ENCODE data around the gene TMEM63B. TPM values are rescaled to one million over a fixed set of nuclear protein-coding genes. Genes with fewer than 3 reads are reported as not detected.

The TMEM63B gene
- total RNA-seq, 4 donors from 2014 or later: 73.4 to 91.2 (median 87.7) TPM

DNA sequence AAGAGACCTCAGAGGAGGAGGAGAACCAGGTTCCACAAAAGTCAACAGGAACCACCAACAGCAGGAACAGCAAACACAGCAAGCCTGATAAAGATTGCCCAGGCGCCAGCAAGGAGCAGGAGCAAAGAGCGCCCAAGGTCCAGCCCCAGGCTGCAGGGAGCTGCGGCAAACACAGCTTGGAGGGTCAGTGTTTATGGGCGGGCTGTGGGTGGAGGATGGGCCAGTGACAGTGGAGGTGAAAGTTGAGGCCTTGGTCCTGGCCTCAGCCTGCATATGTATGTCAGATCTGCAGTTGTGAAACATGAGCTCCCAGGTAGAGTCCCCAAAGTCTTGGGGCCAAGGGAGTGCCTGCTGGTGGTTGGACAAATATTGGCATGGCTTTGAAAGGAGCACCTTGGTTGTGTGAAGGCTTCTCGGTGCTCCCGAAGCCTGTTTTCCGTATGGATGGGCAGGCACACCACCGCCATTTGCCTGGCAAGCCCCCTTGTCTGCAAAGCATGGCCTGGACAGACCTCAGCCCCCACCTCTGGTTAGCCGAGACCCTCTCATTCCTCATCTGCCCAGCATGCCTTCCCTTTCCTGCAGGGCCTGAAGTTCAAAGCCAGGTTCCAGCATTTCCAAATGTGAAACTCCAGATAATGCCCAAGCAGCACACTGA is 29.3 kb downstream of the TMEM63B start:
- TF ChIP-seq POLR2A (IDR thresholded peaks at IDR 0.05): no peak
- no peak for TF ChIP-seq CTCF (IDR thresholded peaks at IDR 0.05)
- WGBS, 2 donors: 89 to 90% methylated on average over 9 of the region's 9 CpGs
- H3K4me3 ChIP-seq (ENCODE audit: low read depth, poor library complexity, severe bottlenecking): no peak overlapping the region
- DNase-seq (ENCODE audit: low spot score in 2 of 2): no peak
- intact Hi-C loops (cut with DNase I; ENCODE audit: low total_unique reads): no loop called here

DNA sequence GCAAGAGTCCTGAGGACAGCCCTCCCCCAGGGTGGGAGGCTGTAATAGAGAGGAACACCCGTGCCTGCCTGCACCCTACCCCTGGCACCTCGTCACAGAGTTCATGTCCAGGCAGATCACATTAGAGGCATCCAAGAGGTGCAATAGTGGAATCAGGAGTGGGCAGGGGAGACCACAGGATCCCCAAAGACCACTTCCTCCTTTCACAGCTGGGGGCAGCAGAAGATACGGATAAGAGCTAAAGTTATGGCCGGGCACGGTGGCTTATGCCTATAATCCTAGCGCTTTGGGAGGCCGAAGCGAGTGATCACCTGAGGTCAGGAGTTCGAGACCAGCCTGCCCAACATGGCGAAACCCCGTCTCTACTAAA is 29.8 kb downstream of the TMEM63B start:
- no peak overlapping the region for H3K4me3 ChIP-seq (ENCODE audit: low read depth, poor library complexity, severe bottlenecking)
- WGBS, 2 donors: 79 to 81% methylated on average over 11 of the region's 11 CpGs
- intact Hi-C loops (cut with DNase I; ENCODE audit: low total_unique reads): no loop called here
- TF ChIP-seq POLR2A (IDR thresholded peaks at IDR 0.05): no peak
- TF ChIP-seq CTCF (IDR thresholded peaks at IDR 0.05): no peak
- no peak for DNase-seq (ENCODE audit: low spot score in 2 of 2)

GRCh38 chr6:44158770-44159228 is 31.4 kb downstream of the TMEM63B start, which contains the start of gene CAPN11:
TSS of gene CAPN11 (plus strand) at chr6:44158820. CDS start at chr6:44158849, 29 bp downstream.
- no peak for DNase-seq (ENCODE audit: low spot score in 2 of 2)
- 91 to 100% methylated on average over 5 of the region's 5 CpGs for WGBS, 2 donors
- H3K4me3 ChIP-seq (ENCODE audit: low read depth, poor library complexity, severe bottlenecking): no peak within 1 kb of the TSS
- intact Hi-C loops (cut with DNase I; ENCODE audit: low total_unique reads): no loop called here
- TF ChIP-seq CTCF (IDR thresholded peaks at IDR 0.05): no peak
- no peak for TF ChIP-seq POLR2A (IDR thresholded peaks at IDR 0.05)

GRCh38 chr6:44161997-44162338 is 34.6 kb downstream of the TMEM63B start:
- DNase-seq (ENCODE audit: low spot score in 2 of 2): no peak
- TF ChIP-seq CTCF (IDR thresholded peaks at IDR 0.05) (no peak), POLR2A (IDR thresholded peaks at IDR 0.05) (no peak)
- H3K4me3 ChIP-seq (ENCODE audit: low read depth, poor library complexity, severe bottlenecking): no peak overlapping the region
- WGBS, 2 donors: 57 to 60% methylated on average over 8 of the region's 8 CpGs
- intact Hi-C loops (cut with DNase I; ENCODE audit: low total_unique reads): no loop called here

DNA sequence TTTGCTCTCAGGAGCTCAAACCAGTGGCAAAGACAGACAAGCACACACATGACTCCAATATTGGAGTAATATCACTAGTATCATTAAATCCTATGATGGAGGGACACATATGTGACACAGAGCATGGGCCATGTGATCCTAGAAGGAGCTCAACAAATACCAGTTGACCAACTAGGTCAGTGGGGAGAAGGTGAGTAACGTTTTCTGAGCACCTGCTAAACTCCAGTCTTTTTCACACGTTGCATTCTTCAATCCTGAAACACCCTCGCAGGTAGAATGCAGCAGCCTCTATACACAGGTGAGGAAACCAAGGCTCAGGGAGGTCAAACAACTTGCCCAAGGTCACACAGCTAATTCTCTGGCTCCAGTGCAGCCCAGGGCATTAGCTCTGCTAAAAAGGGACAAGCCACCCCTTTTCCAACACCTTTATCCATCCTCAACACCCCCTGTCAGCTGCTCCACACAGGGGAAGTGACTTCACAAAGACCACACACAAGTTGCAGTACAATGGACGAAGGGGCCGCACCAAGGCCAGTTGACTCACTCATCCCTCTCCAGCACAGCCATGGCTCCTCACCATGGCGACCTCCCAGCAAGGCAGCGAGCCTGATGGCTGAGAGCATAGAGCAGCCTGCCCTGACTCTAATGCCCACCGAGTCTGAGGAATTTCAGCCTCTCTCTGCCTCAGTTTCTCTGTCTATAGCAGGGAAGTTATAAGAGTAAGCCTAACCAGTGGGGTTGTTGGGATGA is 35.7 kb downstream of the TMEM63B start:
- intact Hi-C loops (cut with DNase I; ENCODE audit: low total_unique reads): no loop called here
- TF ChIP-seq POLR2A (IDR thresholded peaks at IDR 0.05) (no peak), CTCF (IDR thresholded peaks at IDR 0.05) (no peak)
- DNase-seq (ENCODE audit: low spot score in 2 of 2): no peak
- no peak overlapping the region for H3K4me3 ChIP-seq (ENCODE audit: low read depth, poor library complexity, severe bottlenecking)
- 80 to 88% methylated on average over 8 of the region's 8 CpGs for WGBS, 2 donors

Measured in lower leg skin (tissue), 4 donors.